ENCODE results near the gene FOXP4. TPM values are rescaled to one million over a fixed set of nuclear protein-coding genes. Genes with fewer than 3 reads are reported as not detected.

The FOXP4 gene
- total RNA-seq, 1 donor from 2014 or later = 2.7 TPM

- H3K79me2 ChIP-seq (ENCODE audit: low read depth) = peaks cover 10% of the 10 kb centered on the region
- no peak overlapping the region for H3K4me3 ChIP-seq
- H3K36me3 Mint-ChIP-seq = peaks cover 2% of the 10 kb centered on the region
- no peak for DNase-seq (ENCODE audit: low spot score)
- H3K4me1 Mint-ChIP-seq = peaks cover 37% of the 10 kb centered on the region
- TF ChIP-seq EZH2 (IDR thresholded peaks at IDR 0.05) (no peak), EZH2phosphoT487 (IDR thresholded peaks at IDR 0.05) (no peak), CTCF (IDR thresholded peaks at IDR 0.05) (no peak)
- no peak overlapping the region for H2AFZ ChIP-seq (replicated peaks)
- no peak overlapping the region for H3K27ac ChIP-seq
- H3K27me3 ChIP-seq = peaks cover 75% of the 10 kb centered on the region
- H3K4me2 ChIP-seq = no peak overlapping the region
- H3K4me1 ChIP-seq = peaks cover 21% of the 10 kb centered on the region
- H3K27ac Mint-ChIP-seq = no peak overlapping the region
- no peaks in the 10 kb centered on the region for H3K9me3 Mint-ChIP-seq
- H3K9me3 ChIP-seq (ENCODE audit: low read depth) = no peaks in the 10 kb centered on the region
- H3K9ac ChIP-seq = no peak overlapping the region
- peaks cover 11% of the 10 kb centered on the region for H4K20me1 ChIP-seq (ENCODE audit: low read depth)
- H3K4me3 Mint-ChIP-seq = no peak overlapping the region
- peaks cover 33% of the 10 kb centered on the region for H3K27me3 Mint-ChIP-seq (ENCODE audit: insufficient read depth, low read depth)
- H3K36me3 ChIP-seq = no peaks in the 10 kb centered on the region
- peaks cover 6% of the 10 kb centered on the region for H3F3A ChIP-seq (ENCODE audit: low read depth)
These were observed 89.2 kb downstream of the FOXP4 start for GRCh38 chr6:41635365-41635764.

GRCh38 chr6:41636833-41637193, 90.6 kb downstream of the FOXP4 start:
- TF ChIP-seq EZH2 (IDR thresholded peaks at IDR 0.05) = no peak
- Mint-ChIP-seq H3K4me1 (peaks cover 44% of the 10 kb centered on the region), H3K36me3 (peaks cover 10% of the 10 kb centered on the region), H3K27me3 (ENCODE audit: insufficient read depth, low read depth) (peaks cover 34% of the 10 kb centered on the region), H3K9me3 (no peaks in the 10 kb centered on the region), H3K4me3 (peak overlapping the region; percentile 78), H3K27ac (no peak overlapping the region)
- Histone ChIP-seq H3K36me3 (no peaks in the 10 kb centered on the region), H3K4me2 (peak overlapping the region; percentile 95), H3K79me2 (ENCODE audit: low read depth) (peaks cover 21% of the 10 kb centered on the region), H3K9me3 (ENCODE audit: low read depth) (no peaks in the 10 kb centered on the region), H4K20me1 (ENCODE audit: low read depth) (peaks cover 21% of the 10 kb centered on the region), H3K4me3 (peak overlapping the region; percentile 76), H3K27ac (no peak overlapping the region), H3K4me1 (peaks cover 24% of the 10 kb centered on the region), H3F3A (ENCODE audit: low read depth) (peaks cover 6% of the 10 kb centered on the region), H3K9ac (no peak overlapping the region), H3K27me3 (peaks cover 85% of the 10 kb centered on the region), H2AFZ (replicated peaks) (peak overlapping the region; percentile 48)
- DNase-seq (ENCODE audit: low spot score) = peak; percentile 37

GRCh38 chr6:41637194-41638001, 91.2 kb downstream of the FOXP4 start:
- peak overlapping the region; percentile 76 for H3K4me3 ChIP-seq
- H3K4me1 ChIP-seq = peaks cover 24% of the 10 kb centered on the region
- H3K9ac ChIP-seq = no peak overlapping the region
- peak overlapping the region; percentile 95 for H3K4me2 ChIP-seq
- H3K27ac Mint-ChIP-seq = no peak overlapping the region
- H3K4me3 Mint-ChIP-seq = peak overlapping the region; percentile 94
- H3K27me3 ChIP-seq = peaks cover 81% of the 10 kb centered on the region
- peak; percentile 62 for DNase-seq (ENCODE audit: low spot score)
- H2AFZ ChIP-seq (replicated peaks) = peak overlapping the region; percentile 48
- H3K4me1 Mint-ChIP-seq = peaks cover 49% of the 10 kb centered on the region
- H3K79me2 ChIP-seq (ENCODE audit: low read depth) = peaks cover 21% of the 10 kb centered on the region
- H3F3A ChIP-seq (ENCODE audit: low read depth) = peaks cover 6% of the 10 kb centered on the region
- TF ChIP-seq EZH2phosphoT487 (IDR thresholded peaks at IDR 0.05) (peak; percentile 94), CTCF (IDR thresholded peaks at IDR 0.05) (no peak), EZH2 (IDR thresholded peaks at IDR 0.05) (peak; percentile 97)
- no peaks in the 10 kb centered on the region for H3K9me3 Mint-ChIP-seq
- H4K20me1 ChIP-seq (ENCODE audit: low read depth) = peaks cover 27% of the 10 kb centered on the region
- H3K36me3 Mint-ChIP-seq = peaks cover 13% of the 10 kb centered on the region
- H3K9me3 ChIP-seq (ENCODE audit: low read depth) = no peaks in the 10 kb centered on the region
- H3K27ac ChIP-seq = no peak overlapping the region
- peaks cover 36% of the 10 kb centered on the region for H3K27me3 Mint-ChIP-seq (ENCODE audit: insufficient read depth, low read depth)
- H3K36me3 ChIP-seq = no peaks in the 10 kb centered on the region

Data from neural progenitor cell (in vitro differentiated cells).